ENCODE data around the gene SSC5D. TPM values are rescaled to one million over a fixed set of nuclear protein-coding genes. Genes with fewer than 3 reads are reported as not detected.
"Not testable (repeated sequence)": the region's sequence is repeated elsewhere in the genome, so short reads cannot be mapped to it uniquely, and the experiment has no call there.

Gene SSC5D
- total RNA-seq, 2 experiments from 2014 or later: 0.42 to 1.3 TPM

DNA sequence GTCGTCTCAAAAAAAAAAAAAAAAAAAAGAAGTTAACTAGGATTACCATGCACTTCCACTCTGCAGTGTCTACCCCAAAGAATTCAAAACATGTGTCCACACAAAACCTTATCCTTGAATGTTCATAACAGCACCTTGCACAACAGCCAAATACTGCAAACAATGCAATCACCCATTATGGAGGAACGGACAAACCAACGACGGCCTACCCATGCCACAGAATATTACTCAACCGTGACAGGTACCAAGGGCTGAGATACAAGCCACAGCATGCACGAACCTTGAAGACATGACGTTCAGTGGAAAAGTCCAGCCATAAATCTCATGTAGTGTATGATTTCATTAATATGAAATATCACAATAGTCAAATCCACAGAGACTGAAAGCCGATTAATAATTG lies 42.2 kb upstream of the SSC5D start:
- DNase-seq (no peak), ATAC-seq (ENCODE audit: poor library complexity) (no peak)
- Mint-ChIP-seq H3K4me3 (no peak overlapping the region), H3K36me3 (ENCODE audit: low read depth) (no peaks in the 10 kb centered on the region), H3K27me3 (peaks cover 52% of the 10 kb centered on the region), H3K27ac (no peak overlapping the region), H3K4me1 (ENCODE audit: low read depth) (peaks cover 22% of the 10 kb centered on the region), H3K9me3 (no peaks in the 10 kb centered on the region)
- intact Hi-C loops (cut with DNase I, micrococcal nuclease): no loop called here
- H3K4me3 ChIP-seq (ENCODE audit: low read length): no peak overlapping the region
- peaks cover 49 to 64% of the 10 kb centered on the region in 2 experiments for H3K27me3 ChIP-seq (ENCODE audit: control insufficient read depth in 1 of 2, insufficient read depth in 2 of 2, low read length in 2 of 2)
- TF ChIP-seq CTCF (IDR thresholded peaks at IDR 0.05): no peak
- H3K9me3 ChIP-seq (ENCODE audit: control insufficient read depth in 1 of 2, insufficient read depth in 1 of 2, low read length in 2 of 2): peaks cover 0 to 18% of the 10 kb centered on the region in 2 experiments
- peaks cover 22% of the 10 kb centered on the region for H3K4me1 ChIP-seq (ENCODE audit: insufficient read depth, low read length)
- H3K36me3 ChIP-seq (ENCODE audit: insufficient read depth, low read length): no peaks in the 10 kb centered on the region
- no peak overlapping the region for H3K27ac ChIP-seq (ENCODE audit: low read depth in 1 of 2, low read length in 2 of 2)
- POLR2A ChIA-PET: no interaction called here
- CTCF ChIA-PET: no interaction called here

DNA sequence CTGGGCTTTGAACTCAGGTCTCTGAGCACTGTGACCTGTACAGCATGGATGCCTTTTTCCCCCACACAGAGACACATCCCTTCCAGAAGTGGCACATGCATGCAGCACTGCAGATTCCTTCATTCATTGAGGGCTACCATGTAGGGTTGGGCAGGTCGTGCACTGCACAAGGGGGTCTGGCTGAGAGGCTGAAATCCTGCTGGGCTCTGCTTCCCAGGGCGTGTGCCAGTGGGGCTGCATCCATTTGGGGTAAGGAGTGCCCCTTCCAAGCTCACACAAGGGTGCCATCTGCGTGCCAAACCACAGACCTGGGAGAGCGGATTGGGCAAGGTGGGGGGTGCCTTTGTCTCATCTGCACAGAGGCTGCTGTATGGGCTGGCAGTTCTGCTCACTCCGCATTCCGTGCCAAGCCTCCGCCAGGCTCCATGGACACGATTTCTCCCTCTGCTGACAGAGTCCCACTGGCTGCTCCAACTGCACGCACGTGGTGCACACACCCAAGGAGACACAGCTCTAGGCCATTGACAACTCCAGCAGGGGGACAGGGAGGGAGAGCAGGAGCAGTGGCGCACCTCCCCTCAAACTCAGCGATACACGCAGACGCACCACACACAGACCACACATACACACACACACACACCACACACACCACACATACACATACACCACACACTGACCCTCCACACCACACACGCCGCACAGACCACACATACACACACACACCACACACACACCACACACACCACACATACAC lies 40.6 kb upstream of the SSC5D start:
- peaks cover 48 to 66% of the 10 kb centered on the region in 2 experiments for H3K27me3 ChIP-seq (ENCODE audit: control insufficient read depth in 1 of 2, insufficient read depth in 2 of 2, low read length in 2 of 2)

GRCh38 chr19:55448175-55448490 lies 40.1 kb upstream of the SSC5D start:
- H3K36me3 Mint-ChIP-seq (ENCODE audit: low read depth); H3K27ac ChIP-seq (ENCODE audit: low read depth in 1 of 2, low read length in 2 of 2); intact Hi-C loops (cut with DNase I, micrococcal nuclease); H3K9me3 Mint-ChIP-seq; H3K27ac Mint-ChIP-seq; DNase-seq; H3K36me3 ChIP-seq (ENCODE audit: insufficient read depth, low read length); ATAC-seq (ENCODE audit: poor library complexity); CTCF ChIA-PET; H3K4me3 ChIP-seq (ENCODE audit: low read length); H3K4me3 Mint-ChIP-seq; POLR2A ChIA-PET: not testable (repeated sequence)
- peaks cover 24% of the 10 kb centered on the region for H3K4me1 ChIP-seq (ENCODE audit: insufficient read depth, low read length)
- Mint-ChIP-seq H3K4me1 (ENCODE audit: low read depth) (peaks cover 12% of the 10 kb centered on the region), H3K27me3 (peaks cover 48% of the 10 kb centered on the region)
- peaks cover 46 to 64% of the 10 kb centered on the region in 2 experiments for H3K27me3 ChIP-seq (ENCODE audit: control insufficient read depth in 1 of 2, insufficient read depth in 2 of 2, low read length in 2 of 2)
- peaks cover 0 to 21% of the 10 kb centered on the region in 2 experiments for H3K9me3 ChIP-seq (ENCODE audit: control insufficient read depth in 1 of 2, insufficient read depth in 1 of 2, low read length in 2 of 2)

More for the DNA sequence above, 40.6 kb upstream of the SSC5D start:
- H3K36me3 Mint-ChIP-seq (ENCODE audit: low read depth): no peaks in the 10 kb centered on the region
- ChIA-PET POLR2A (no interaction called here), CTCF (no interaction called here)
- Histone ChIP-seq H3K4me1 (ENCODE audit: insufficient read depth, low read length) (peaks cover 24% of the 10 kb centered on the region), H3K27ac (ENCODE audit: low read depth in 1 of 2, low read length in 2 of 2) (no peak overlapping the region), H3K36me3 (ENCODE audit: insufficient read depth, low read length) (no peaks in the 10 kb centered on the region), H3K4me3 (ENCODE audit: low read length) (no peak overlapping the region), H3K9me3 (ENCODE audit: control insufficient read depth in 1 of 2, insufficient read depth in 1 of 2, low read length in 2 of 2) (peaks cover 0 to 18% of the 10 kb centered on the region in 2 experiments)
- ATAC-seq (ENCODE audit: poor library complexity): no peak
- no peak overlapping the region for H3K4me3 Mint-ChIP-seq
- H3K4me1 Mint-ChIP-seq (ENCODE audit: low read depth): peaks cover 12% of the 10 kb centered on the region
- intact Hi-C loops (cut with DNase I, micrococcal nuclease): no loop called here
- no peak for TF ChIP-seq CTCF (IDR thresholded peaks at IDR 0.05)
- DNase-seq: no peak
- H3K27ac Mint-ChIP-seq: no peak overlapping the region
- H3K9me3 Mint-ChIP-seq: no peaks in the 10 kb centered on the region
- H3K27me3 Mint-ChIP-seq: peaks cover 48% of the 10 kb centered on the region

DNA sequence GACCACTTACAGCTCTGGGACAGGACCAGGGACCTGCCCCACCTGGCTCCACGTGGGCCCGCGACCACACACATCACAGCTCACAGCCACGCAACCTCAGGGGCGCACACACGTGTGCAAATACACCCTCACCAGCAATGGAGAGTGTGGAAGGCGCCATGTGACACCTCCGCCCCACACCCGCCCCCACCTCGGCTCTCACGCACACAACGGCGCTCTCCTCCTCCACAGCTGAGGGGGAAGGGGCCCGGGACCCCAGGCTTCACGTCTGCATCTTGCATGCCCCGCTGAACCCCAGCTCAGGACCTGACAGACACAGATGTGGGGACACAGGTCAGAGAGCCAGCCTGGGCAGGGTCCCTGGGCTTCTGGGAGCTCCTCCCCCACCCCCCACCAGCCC lies 38.8 kb upstream of the SSC5D start:
- Mint-ChIP-seq H3K36me3 (ENCODE audit: low read depth) (no peaks in the 10 kb centered on the region), H3K27ac (no peak overlapping the region), H3K9me3 (no peaks in the 10 kb centered on the region), H3K27me3 (peaks cover 46% of the 10 kb centered on the region), H3K4me1 (ENCODE audit: low read depth) (peaks cover 13% of the 10 kb centered on the region), H3K4me3 (no peak overlapping the region)
- ATAC-seq (ENCODE audit: poor library complexity) (no peak), DNase-seq (no peak)
- peaks cover 0 to 21% of the 10 kb centered on the region in 2 experiments for H3K9me3 ChIP-seq (ENCODE audit: control insufficient read depth in 1 of 2, insufficient read depth in 1 of 2, low read length in 2 of 2)
- H3K4me3 ChIP-seq (ENCODE audit: low read length): no peak overlapping the region
- peaks cover 23% of the 10 kb centered on the region for H3K4me1 ChIP-seq (ENCODE audit: insufficient read depth, low read length)
- no peaks in the 10 kb centered on the region for H3K36me3 ChIP-seq (ENCODE audit: insufficient read depth, low read length)
- no peak for TF ChIP-seq CTCF (IDR thresholded peaks at IDR 0.05)
- ChIA-PET POLR2A (no interaction called here), CTCF (no interaction called here)
- no peak overlapping the region for H3K27ac ChIP-seq (ENCODE audit: low read depth in 1 of 2, low read length in 2 of 2)
- intact Hi-C loops (cut with DNase I, micrococcal nuclease): no loop called here
- peaks cover 38 to 50% of the 10 kb centered on the region in 2 experiments for H3K27me3 ChIP-seq (ENCODE audit: control insufficient read depth in 1 of 2, insufficient read depth in 2 of 2, low read length in 2 of 2)

Measured in CD4-positive, alpha-beta T cell (primary cell).